Left ventricle myocardium inferior (tissue), 1 donor: ENCODE results near the gene ERMARD. TPM values are rescaled to one million over a fixed set of nuclear protein-coding genes. Genes with fewer than 3 reads are reported as not detected.
A peak's percentile ranks its signal among the peaks of the same experiment; 100 is the strongest.
"Not testable (repeated sequence)": the region's sequence is repeated elsewhere in the genome, so short reads cannot be mapped to it uniquely, and the experiment has no call there.

ENCODE experiments used
- DNase-seq: peaks from one replicate; pipeline ENCODE4 v3.0.0-alpha.2; 2020
- H3K27ac ChIP-seq: fragments of 200-600 bp; replicated peaks from 2 replicates; pipeline ENCODE4 v1.8.0; 2021
- H3K27me3 ChIP-seq: fragments of 200-600 bp; 2 replicates; pipeline ENCODE4 v1.8.0; 2021; ENCODE audit warnings: low read depth
- H3K36me3 ChIP-seq: fragments of 200-600 bp; 2 replicates; pipeline ENCODE4 v1.8.0; 2021
- H3K4me1 ChIP-seq: fragments of 200-600 bp; 2 replicates; pipeline ENCODE4 v1.8.0; 2021
- H3K4me3 ChIP-seq: fragments of 200-600 bp; 2 replicates; pipeline ENCODE4 v1.8.0; 2021; ENCODE audit warnings: mild to moderate bottlenecking, moderate library complexity
- H3K9me3 ChIP-seq: fragments of 200-600 bp; replicated peaks from 2 replicates; pipeline ENCODE4 v1.8.0; 2021
- CTCF ChIP-seq: fragments of 200-600 bp; IDR thresholded peaks from 2 replicates; pipeline ENCODE4 v1.8.0; 2021; ENCODE audit warnings: antibody characterized with exemption, mild to moderate bottlenecking, borderline replicate concordance
- intact Hi-C: fragments of 100-400 bp; cut with micrococcal nuclease; formaldehyde crosslinking; loops from one replicate; pipeline ENCODE4 v1.11.0; 2022
- total RNA-seq: library from RNA; stranded (reverse); fragmentation: NEBNext Ultra II Directional; extraction: Animal tissue kit (Norgen Biotek cat#: 25700); gene quantifications from one replicate; pipeline ENCODE4 v1.2.1, GENCODE V29; 2021
- donor health status: DM: no; HTN: yes; CAD: no; lungs with severe emphysema.

ERMARD gene
- total RNA-seq, 1 donor from 2014 or later = 9.3 TPM

GRCh38 chr6:169755162-169755561, 3.7 kb downstream of the ERMARD start:
- H3K36me3 ChIP-seq = peaks cover 38% of the 10 kb centered on the region
- no peak for DNase-seq
- H3K4me1 ChIP-seq = peaks cover 28% of the 10 kb centered on the region
- no peak for TF ChIP-seq CTCF
- no peak overlapping the region for H3K4me3 ChIP-seq
- no peaks in the 10 kb centered on the region for H3K9me3 ChIP-seq
- no peaks in the 10 kb centered on the region for H3K27me3 ChIP-seq
- intact Hi-C loops = no loop called here
- no peak overlapping the region for H3K27ac ChIP-seq

- H3K4me3 ChIP-seq = no peak overlapping the region
- H3K4me1 ChIP-seq = no peaks in the 10 kb centered on the region
- intact Hi-C loops = no loop called here
- H3K27ac ChIP-seq = no peak overlapping the region
- H3K36me3 ChIP-seq = peaks cover 89% of the 10 kb centered on the region
- no peak for TF ChIP-seq CTCF
- peak; percentile 34 for DNase-seq
- no peaks in the 10 kb centered on the region for H3K9me3 ChIP-seq
- H3K27me3 ChIP-seq = no peaks in the 10 kb centered on the region
These were observed 11.9 kb downstream of the ERMARD start for GRCh38 chr6:169763308-169763707.

GRCh38 chr6:169763881-169764280, 12.5 kb downstream of the ERMARD start:
- Histone ChIP-seq H3K9me3 (no peaks in the 10 kb centered on the region), H3K4me3 (no peak overlapping the region), H3K27me3 (no peaks in the 10 kb centered on the region), H3K27ac (no peak overlapping the region), H3K4me1 (no peaks in the 10 kb centered on the region), H3K36me3 (peaks cover 89% of the 10 kb centered on the region)
- intact Hi-C loops = no loop called here
- TF ChIP-seq CTCF = no peak
- no peak for DNase-seq

GRCh38 chr6:169765789-169766188, 14.4 kb downstream of the ERMARD start:
- H3K9me3 ChIP-seq, H3K27ac ChIP-seq, intact Hi-C loops, H3K27me3 ChIP-seq, H3K4me3 ChIP-seq, H3K4me1 ChIP-seq, DNase-seq: not testable (repeated sequence)
- H3K36me3 ChIP-seq = peaks cover 89% of the 10 kb centered on the region

GRCh38 chr6:169766232-169766631, 14.8 kb downstream of the ERMARD start:
- no peak for TF ChIP-seq CTCF
- Histone ChIP-seq H3K27me3 (no peaks in the 10 kb centered on the region), H3K4me1 (no peaks in the 10 kb centered on the region), H3K9me3 (no peaks in the 10 kb centered on the region), H3K36me3 (peaks cover 89% of the 10 kb centered on the region), H3K27ac (no peak overlapping the region), H3K4me3 (no peak overlapping the region)
- intact Hi-C loops = no loop called here
- DNase-seq = no peak

- Histone ChIP-seq H3K36me3 (peaks cover 91% of the 10 kb centered on the region), H3K4me3 (no peak overlapping the region), H3K27me3 (no peaks in the 10 kb centered on the region), H3K4me1 (no peaks in the 10 kb centered on the region), H3K27ac (no peak overlapping the region), H3K9me3 (no peaks in the 10 kb centered on the region)
- intact Hi-C loops = no loop called here
- no peak for TF ChIP-seq CTCF
- no peak for DNase-seq
These were observed 15.7 kb downstream of the ERMARD start for GRCh38 chr6:169766921-169767736.
